LNCaP clone FGC (cell line): Measurements from ENCODE around the gene CDC25B.

Source experiments
- DNase-seq: peaks from one replicate; pipeline ENCODE4 v3.0.0-alpha.2; 2011; ENCODE audit warnings: low read depth
- H3K4me3 ChIP-seq: 2 replicates; pipeline ENCODE4 v1.5.1; 2011; ENCODE audit warnings: mild to moderate bottlenecking, low read depth, low read length, control low read depth
- CTCF ChIP-seq: IDR thresholded peaks from 2 replicates; pipeline ENCODE4 v1.5.1; 2012; ENCODE audit warnings: mild to moderate bottlenecking; ENCODE audit not compliant: control insufficient read depth, insufficient read depth; ENCODE audit errors: extremely low read depth

The CDC25B gene

GRCh38 chr20:3781153-3781910 lies 14.8 kb upstream of the CDC25B start, which contains the start of gene SPEF1:
Gene SPEF1, minus strand, starts transcription at chr20:3781448. Its CDS starts 161 bp downstream, at chr20:3781287.
- peak within 1 kb of the TSS; percentile 68 for H3K4me3 ChIP-seq
- TF ChIP-seq CTCF, result peak; percentile 44; the same call in 1 of the 2 replicates
- DNase-seq, result peak; percentile 75

DNA sequence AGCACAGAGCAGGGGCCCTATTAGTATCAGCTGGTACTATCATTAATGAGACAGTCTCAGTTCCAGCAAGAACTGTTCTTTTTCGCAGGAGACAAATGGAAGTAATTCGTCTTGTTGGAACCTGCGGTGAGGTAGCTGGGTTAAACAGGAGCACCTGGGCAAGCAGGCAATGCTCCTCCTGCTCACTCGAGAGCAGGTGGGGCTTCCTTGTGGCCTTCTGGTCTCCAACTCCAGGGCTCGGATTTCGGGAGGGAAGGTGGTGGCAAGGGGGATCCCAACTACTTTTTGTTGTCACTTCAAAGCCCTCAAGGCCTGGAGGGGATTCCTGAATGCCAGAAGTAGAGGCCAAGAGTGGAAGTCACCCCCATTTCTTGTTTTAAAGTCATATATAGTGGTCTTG lies 13.5 kb upstream of the CDC25B start:
- DNase-seq, result no peak
- H3K4me3 ChIP-seq, result no peak overlapping the region
- no peak for TF ChIP-seq CTCF

- no peak overlapping the region for H3K4me3 ChIP-seq
- no peak for DNase-seq
- no peak for TF ChIP-seq CTCF
Measured at GRCh38 chr20:3783068-3783489, 13.0 kb upstream of the CDC25B start.

GRCh38 chr20:3783511-3784195 lies 12.5 kb upstream of the CDC25B start:
- DNase-seq, result no peak
- no peak for TF ChIP-seq CTCF
- H3K4me3 ChIP-seq, result no peak overlapping the region

DNA sequence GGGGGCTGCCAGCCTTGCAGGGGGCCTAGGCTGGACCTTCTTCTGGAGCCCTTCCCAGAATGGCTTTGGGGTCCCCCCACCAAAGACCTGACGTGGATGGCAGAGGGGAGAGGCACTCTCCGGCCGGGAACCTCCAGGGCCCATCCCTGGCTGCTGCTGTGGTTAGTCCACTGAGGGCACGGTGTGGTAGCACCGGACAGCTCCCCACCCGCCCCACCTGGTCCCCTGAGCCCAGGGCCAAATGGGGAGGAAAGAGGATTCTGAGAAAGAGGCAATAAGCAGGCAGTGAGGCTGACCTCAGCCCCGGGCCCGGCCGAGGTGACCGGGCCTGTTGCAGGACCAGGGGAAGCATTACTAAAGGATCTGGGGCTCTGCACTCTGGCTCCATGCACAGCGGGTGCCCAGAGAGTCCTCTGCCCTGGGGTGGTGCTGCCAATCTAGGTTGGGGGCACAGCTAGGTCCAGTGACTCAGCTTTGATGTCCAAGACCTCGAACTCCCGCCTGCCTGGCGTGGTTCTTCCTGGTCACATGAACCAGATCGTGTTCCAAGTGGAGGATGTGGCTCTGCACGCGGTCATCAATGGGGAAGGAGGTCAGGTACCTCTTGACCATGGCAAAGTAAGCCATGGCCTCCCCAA lies 11.8 kb upstream of the CDC25B start:
- no peak for DNase-seq
- TF ChIP-seq CTCF, result no peak
- no peak overlapping the region for H3K4me3 ChIP-seq

DNA sequence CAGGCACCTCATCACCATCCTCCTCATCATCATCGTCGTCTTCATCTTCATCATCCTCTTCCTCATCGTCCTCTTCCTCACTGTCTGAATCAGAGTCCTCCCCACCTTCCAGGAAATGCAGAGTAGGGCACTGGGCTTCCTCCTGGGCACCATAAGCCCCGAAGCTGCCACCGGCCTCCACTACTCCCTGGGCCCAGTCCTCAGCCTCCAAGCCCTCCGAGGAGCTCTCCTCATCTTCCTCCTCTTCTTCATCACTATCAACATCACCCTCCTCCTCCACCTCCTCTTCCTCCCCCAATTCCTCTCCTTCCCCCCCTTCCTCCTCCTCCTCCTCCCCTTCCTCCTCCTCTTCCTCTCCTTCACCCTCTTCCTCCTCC lies 11.3 kb upstream of the CDC25B start:
- DNase-seq, result no peak
- no peak for TF ChIP-seq CTCF
- H3K4me3 ChIP-seq, result no peak overlapping the region
